Bronchial epithelial cell (primary cell): ENCODE results near the gene LRFN5. TPM values are rescaled to one million over a fixed set of nuclear protein-coding genes. Genes with fewer than 3 reads are reported as not detected.
A peak's percentile ranks its signal among the peaks of the same experiment; 100 is the strongest.
"Not testable (repeated sequence)": the region's sequence is repeated elsewhere in the genome, so short reads cannot be mapped to it uniquely, and the experiment has no call there.

ENCODE experiments used
- DNase-seq: peaks from one replicate; pipeline ENCODE4 v3.0.0-alpha.2; 2010; ENCODE audit warnings: low read depth
- FAIRE-seq: peaks from 2 replicates; lab custom pipeline; 2011; peaks lifted over from hg19 to GRCh38; lab: Jason Lieb, UNC
- H3K27me3 ChIP-seq: 2 replicates; pipeline ENCODE4 v1.5.1; 2011; ENCODE audit warnings: low read length; ENCODE audit not compliant: control insufficient read depth, insufficient read depth
- H3K36me3 ChIP-seq: 2 replicates; pipeline ENCODE4 v1.5.1; 2011; ENCODE audit warnings: low read length; ENCODE audit not compliant: control insufficient read depth, insufficient read depth
- H3K4me3 ChIP-seq: 2 replicates; pipeline ENCODE4 v1.5.1; 2011; ENCODE audit warnings: mild to moderate bottlenecking, low read depth, low read length, control low read depth
- CTCF ChIP-seq: IDR thresholded peaks from 2 replicates; pipeline ENCODE4 v1.5.1; 2011; ENCODE audit warnings: mild to moderate bottlenecking, moderate library complexity, low read length, control low read depth, inconsistent platforms; ENCODE audit not compliant: insufficient read depth, severe bottlenecking
- total RNA-seq: library from RNA; depleted of rRNA; stranded (reverse); fragments of >200 nt; gene quantifications from 2 replicates; pipeline ENCODE4 v1.2.1, GENCODE V29; 2014

LRFN5 gene
- total RNA-seq, 1 donor from 2014 or later: under 0.01 TPM

GRCh38 chr14:41597647-41598046, 9.0 kb upstream of the LRFN5 start:
- DNase-seq (no peak), FAIRE-seq (no peak)
- TF ChIP-seq CTCF: no peak

DNA sequence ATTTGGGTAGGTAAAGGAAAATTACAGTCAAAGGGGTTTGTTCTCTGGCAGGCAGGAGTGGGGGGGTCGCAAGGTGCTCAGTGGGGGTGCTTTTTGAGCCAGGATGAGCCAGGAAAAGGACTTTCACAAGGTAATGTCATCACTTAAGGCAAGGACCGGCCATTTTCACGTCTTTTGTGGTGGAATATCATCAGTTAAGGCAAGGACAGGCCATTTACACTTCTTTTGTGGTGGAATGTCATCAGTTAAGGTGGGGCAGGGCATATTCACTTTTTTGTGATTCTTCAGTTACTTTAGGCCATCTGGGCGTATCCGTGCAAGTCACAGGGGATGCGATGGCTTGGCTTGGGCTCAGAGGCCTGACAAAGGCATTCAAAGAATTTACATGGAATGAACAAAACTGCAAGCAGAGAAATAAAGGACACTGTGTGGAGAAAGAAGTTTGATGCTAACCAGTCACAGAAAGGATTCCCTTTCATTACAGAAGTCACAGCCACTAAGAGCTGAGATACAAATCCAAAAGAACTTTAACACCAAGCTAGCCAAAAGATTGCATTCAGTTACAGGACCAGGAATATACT, 6.8 kb upstream of the LRFN5 start:
- FAIRE-seq, H3K36me3 ChIP-seq, H3K27me3 ChIP-seq, H3K4me3 ChIP-seq, DNase-seq: not testable (repeated sequence)

More at GRCh38 chr14:41597647-41598046, 9.0 kb upstream of the LRFN5 start:
- Histone ChIP-seq H3K27me3 (no peaks in the 10 kb centered on the region), H3K36me3 (no peaks in the 10 kb centered on the region), H3K4me3 (no peak overlapping the region)

DNA sequence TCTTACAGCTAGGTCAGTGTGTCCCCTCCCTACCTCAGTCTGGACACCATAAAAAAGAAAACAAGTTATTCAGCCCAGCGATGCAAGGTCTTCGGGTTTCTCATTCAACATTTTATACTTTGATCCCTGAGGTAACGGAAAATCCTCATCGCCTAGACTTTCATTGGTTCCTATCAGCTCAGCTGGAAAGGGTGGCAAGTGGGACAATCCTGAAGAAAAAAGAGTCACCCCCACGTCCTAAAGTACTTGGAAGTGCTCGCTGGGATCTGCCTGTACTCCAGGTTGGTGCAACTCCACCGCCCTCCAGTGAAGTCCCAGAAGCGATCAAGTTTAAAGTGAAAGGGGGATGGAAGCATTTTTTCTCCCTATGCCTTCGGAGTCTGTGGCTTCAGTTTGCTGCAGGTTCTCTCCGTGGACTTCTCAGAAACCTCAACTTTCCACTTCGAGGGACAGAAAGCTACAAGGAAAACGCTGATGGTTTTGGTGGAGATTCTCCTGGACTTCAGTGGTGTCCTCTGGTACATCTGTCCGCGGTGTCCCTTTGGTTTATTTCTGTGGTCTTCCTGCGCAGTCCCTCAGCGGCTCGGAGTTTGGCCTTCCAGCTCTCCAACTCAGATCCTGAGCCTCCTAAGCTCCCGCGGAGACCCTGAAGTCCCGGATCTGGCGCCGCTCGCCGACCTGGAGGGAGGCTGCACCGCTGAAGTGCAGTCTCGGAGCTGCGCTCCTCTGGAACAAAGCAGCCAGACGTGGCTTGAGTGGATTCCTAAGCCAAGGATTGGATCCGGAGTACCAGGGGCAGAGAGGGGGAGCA, 1.8 kb upstream of the LRFN5 start:
- H3K27me3 ChIP-seq: peaks cover 44% of the 10 kb centered on the region
- FAIRE-seq (no peak), DNase-seq (no peak)
- no peak overlapping the region for H3K4me3 ChIP-seq
- no peaks in the 10 kb centered on the region for H3K36me3 ChIP-seq
- TF ChIP-seq CTCF: no peak

DNA sequence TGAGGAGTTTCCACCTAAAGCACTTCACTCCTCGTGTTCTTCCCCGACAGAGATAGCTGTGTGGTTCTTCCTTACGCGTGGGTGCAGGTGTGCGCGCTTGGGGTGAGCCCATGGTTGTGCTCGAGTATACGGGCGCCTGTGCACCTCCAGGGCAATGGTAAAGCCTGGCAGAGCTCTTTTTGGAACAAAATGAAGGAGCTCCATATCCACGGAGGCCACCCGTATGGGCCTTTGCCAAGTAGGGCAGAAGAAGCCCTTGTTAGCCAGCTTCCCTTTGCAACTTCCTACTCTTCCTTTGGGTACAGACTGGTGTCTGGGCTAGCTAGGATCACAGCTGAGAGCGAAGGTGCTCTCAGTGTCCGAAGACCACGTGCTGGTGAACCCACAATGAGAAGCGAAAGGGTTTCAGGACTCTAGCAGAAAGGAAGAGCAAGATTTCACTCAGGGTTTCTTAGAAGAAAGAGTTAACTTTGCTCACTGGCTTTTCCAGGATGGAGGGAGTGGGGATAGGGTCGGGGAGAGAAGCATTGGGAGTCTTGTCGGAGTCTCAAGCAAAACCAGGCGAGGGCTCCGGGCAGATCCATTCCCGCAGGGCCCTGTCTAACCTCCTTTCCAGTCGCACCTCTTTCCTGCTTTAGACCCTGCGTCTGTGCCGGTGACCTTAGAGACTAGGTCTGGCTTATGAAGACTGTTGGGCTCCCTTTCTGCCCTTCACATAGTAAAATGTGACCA, 960 bp upstream of the LRFN5 start:
- FAIRE-seq (no peak), DNase-seq (no peak)
- no peaks in the 10 kb centered on the region for H3K36me3 ChIP-seq
- H3K27me3 ChIP-seq: peaks cover 47% of the 10 kb centered on the region
- TF ChIP-seq CTCF: no peak
- no peak overlapping the region for H3K4me3 ChIP-seq

- peak overlapping the region; percentile 27 for H3K4me3 ChIP-seq
- FAIRE-seq (no peak), DNase-seq (no peak)
- H3K27me3 ChIP-seq: peaks cover 47% of the 10 kb centered on the region
- no peaks in the 10 kb centered on the region for H3K36me3 ChIP-seq
- TF ChIP-seq CTCF: no peak
These were observed 469 bp upstream of the LRFN5 start for GRCh38 chr14:41606282-41606531.

DNA sequence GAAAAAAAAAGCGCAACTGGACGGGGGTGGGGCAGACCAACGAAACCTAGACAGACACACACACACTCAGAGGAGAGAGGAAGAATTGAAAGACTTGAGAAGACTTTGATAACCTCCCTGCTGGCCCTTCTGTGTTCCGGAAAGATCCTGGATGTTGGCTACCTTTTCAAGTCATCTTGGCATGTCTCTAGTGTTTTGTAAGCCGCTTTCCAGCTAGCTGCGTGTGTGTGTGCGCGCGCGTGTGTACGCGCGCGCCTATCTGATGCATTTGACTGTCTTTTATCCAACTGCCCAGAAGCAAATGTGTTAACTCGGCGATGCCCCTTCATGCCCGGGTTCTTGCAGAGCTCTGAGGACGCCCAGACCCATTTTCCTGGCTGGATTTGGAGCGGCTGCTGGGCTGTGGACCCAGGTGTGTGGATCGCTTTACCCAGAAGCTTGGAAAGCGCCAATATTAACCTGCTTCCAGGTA, 664 bp downstream of the LRFN5 start:
- FAIRE-seq: no peak
- Histone ChIP-seq H3K4me3 (no peak overlapping the region), H3K27me3 (peaks cover 47% of the 10 kb centered on the region), H3K36me3 (no peaks in the 10 kb centered on the region)
- DNase-seq: no peak
- TF ChIP-seq CTCF: no peak
